ENCODE measurements around the gene RIPOR3. TPM values are rescaled to one million over a fixed set of nuclear protein-coding genes. Genes with fewer than 3 reads are reported as not detected.
A peak's percentile ranks its signal among the peaks of the same experiment; 100 is the strongest.

The RIPOR3 gene
- total RNA-seq, 1 experiment from 2014 or later = 0.12 TPM

- DNase-seq (ENCODE audit: extremely low read depth, low read depth) = no peak
Observed at GRCh38 chr20:50562262-50562701, 129.1 kb downstream of the RIPOR3 start.

- peak; percentile 62 for DNase-seq (ENCODE audit: extremely low read depth, low read depth)
Observed at GRCh38 chr20:50561379-50562078, 129.8 kb downstream of the RIPOR3 start.

- DNase-seq (ENCODE audit: extremely low read depth, low read depth) = no peak
Observed at GRCh38 chr20:50560867-50561266, 130.5 kb downstream of the RIPOR3 start.

DNA sequence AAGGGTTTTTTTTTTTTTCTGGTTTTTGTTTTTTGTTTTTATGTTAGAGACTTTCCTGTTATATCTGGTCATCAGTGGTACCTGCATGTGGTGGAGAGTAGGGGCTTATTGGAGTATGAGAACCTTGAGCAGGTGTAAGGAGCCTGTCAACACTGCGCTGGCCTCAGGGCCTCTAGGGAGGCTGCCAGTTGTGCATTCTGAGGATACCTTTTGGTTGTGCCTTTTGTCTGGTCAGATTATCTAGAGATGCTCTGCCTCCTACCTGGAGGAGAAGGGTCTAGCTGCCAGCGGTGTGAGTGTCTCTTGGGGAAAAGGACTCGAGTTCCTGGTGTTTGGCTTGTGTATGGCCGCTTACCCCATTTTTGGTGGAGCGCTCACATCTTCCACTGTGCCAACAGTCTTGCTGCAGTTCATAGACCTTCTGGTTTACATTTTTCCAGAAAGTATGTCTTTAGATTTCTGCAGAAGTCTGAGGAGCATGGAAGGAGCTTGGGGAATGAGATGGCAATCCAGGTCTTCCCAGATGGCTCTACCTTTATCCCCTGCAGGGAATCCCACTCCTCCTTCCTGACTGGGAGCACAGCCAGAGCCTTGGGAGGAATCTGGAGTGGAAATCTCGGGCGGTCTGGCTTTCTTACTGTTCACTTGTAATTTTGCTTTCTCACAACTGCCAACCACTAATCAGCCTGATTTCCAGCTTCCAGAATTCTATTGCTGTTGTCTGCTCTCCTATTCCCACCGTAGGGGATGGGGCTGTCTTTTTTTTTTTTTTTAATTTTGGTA is 131.3 kb downstream of the RIPOR3 start:
- no peak for DNase-seq (ENCODE audit: extremely low read depth, low read depth)

GRCh38 chr20:50559149-50559548 is 132.2 kb downstream of the RIPOR3 start:
- DNase-seq (ENCODE audit: extremely low read depth, low read depth) = no peak

- no peak for DNase-seq (ENCODE audit: extremely low read depth, low read depth)
Observed at GRCh38 chr20:50558483-50558925, 132.8 kb downstream of the RIPOR3 start.

- no peak for DNase-seq (ENCODE audit: extremely low read depth, low read depth)
Observed at GRCh38 chr20:50557549-50558134, 133.7 kb downstream of the RIPOR3 start.

- DNase-seq (ENCODE audit: extremely low read depth, low read depth) = no peak
Observed at GRCh38 chr20:50555662-50556061, 135.7 kb downstream of the RIPOR3 start.

GRCh38 chr20:50554694-50555579 is 136.4 kb downstream of the RIPOR3 start:
- no peak for DNase-seq (ENCODE audit: extremely low read depth, low read depth)

GRCh38 chr20:50552979-50553378 is 138.4 kb downstream of the RIPOR3 start:
- DNase-seq (ENCODE audit: extremely low read depth, low read depth) = no peak

DNA sequence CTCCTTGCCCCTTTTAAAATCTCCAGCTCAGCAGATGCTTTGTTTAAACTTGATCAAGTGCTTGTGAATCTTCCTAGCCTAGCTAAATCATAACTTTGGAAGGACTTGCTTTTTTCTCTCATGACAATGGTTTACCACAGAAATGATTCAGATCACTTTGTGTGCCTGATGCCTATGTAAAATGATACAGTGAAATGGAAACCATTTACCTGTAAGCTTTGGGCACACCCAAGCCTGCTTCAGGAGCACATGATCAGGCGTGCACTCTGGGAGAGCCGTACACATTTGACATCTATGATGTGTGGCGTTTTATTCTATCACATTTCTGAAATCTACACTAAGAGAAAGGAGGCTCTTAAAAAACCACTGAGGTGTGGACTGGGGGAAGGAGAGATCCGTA is 140.1 kb downstream of the RIPOR3 start:
- DNase-seq (ENCODE audit: extremely low read depth, low read depth) = no peak

DNA sequence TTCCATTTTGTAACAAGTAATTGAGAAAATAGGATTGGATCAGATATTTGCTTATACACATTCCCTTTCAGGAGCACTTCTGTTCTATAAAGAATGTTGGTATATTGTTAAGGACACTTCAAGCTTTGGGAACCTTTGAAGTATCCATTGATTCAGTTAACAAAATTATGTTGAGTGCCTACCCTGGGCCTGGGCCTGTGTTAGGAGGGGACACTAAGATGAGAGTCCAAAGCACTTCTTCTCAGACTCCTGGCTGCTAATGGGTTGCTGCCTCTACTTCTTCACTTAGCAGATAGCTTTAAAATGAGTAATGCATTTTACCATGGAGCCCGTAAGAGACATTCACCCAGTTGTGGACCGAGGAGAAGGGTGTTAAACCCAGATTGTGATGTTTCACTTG is 140.8 kb downstream of the RIPOR3 start:
- DNase-seq (ENCODE audit: extremely low read depth, low read depth) = no peak

DNA sequence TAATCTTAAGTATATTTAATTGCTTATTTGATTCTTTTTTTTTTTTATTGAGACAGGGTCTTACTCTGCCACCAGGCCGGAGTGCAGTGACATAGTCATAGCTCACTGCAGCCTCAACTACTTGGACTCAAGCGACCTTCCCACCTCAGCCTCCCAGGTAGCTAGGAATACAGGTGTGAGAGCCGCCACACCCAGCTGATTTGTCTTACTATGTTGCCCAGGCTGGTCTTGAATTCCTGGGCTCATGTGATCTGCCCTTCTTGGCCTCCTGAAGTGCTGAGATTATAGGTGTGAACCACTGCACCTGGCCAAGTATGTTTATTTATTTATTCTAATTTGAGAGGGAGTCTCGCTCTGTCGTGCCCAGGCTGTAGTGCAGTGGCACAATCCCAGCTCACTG is 142.9 kb downstream of the RIPOR3 start:
- no peak for DNase-seq (ENCODE audit: extremely low read depth, low read depth)

- no peak for DNase-seq (ENCODE audit: extremely low read depth, low read depth)
Observed at GRCh38 chr20:50547964-50548363, 143.4 kb downstream of the RIPOR3 start.

DNA sequence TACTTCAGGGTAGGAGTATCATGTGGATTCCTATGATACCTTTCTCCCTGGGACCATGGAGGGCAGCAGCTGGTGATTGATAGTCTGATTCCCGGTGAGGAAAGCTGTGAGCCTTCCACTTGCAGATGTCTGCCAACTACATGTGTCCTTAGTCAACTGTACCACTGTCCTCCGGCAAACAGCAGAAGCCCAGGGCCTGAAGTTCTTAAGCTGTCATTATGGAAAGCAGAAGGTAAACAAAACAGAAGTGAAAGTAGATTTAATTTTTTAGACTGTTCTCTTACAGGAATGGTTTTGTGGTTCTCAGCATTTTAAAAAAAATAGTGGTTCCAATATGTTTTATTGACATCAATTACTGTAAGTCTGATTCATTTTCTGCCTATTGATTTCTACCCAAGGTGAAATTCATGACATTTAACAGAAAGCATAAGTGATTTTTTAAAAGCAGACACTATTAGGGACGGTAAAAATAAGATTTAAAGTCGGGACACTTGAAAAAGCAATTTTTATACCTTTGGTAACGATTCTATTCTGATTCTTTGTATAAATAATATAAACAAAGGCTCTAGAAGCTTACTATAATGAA is 144.5 kb downstream of the RIPOR3 start:
- no peak for DNase-seq (ENCODE audit: extremely low read depth, low read depth)

DNA sequence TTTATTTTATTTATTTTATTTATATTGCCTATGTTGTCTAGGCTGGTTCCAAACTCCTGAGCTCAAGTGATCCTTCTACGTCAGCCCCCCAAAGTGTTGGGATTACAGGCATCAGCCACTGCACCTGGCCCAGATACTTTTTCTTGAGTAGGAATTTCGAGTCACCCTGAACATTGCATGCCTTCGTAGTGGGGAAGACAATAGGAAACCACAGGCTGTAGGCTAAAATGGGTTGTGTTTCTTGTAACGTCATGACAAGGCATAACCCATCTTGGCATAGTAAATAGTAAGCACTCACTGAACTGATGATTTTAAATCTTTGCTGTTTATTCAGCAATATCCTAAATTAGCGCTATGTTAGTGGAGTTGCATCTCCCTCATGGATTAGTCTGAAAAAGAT is 146.2 kb downstream of the RIPOR3 start:
- no peak for DNase-seq (ENCODE audit: extremely low read depth, low read depth)

GRCh38 chr20:50543326-50543725 is 148.0 kb downstream of the RIPOR3 start:
- no peak for DNase-seq (ENCODE audit: extremely low read depth, low read depth)

DNA sequence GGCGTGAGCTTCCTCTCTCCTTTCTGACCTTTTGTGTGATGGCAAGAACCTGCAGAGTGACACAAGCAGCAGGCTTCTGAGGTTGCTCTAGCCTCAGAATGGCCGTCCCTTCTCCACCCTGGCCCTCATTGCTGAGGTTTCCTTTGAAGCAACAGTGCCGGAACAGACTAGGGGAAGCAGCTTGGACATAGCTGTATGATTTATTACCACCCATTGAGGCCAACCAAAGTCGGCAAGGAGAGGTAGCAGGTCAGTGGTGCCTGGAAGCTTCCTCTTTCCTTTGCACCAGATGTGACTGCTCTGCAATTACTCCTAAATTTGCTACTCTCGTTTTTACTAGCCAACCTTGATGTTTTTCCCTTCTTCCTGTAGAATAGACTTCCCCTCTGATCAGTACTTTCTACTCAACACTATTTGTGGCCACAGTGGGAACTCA is 149.7 kb downstream of the RIPOR3 start:
- DNase-seq (ENCODE audit: extremely low read depth, low read depth) = no peak

DNA sequence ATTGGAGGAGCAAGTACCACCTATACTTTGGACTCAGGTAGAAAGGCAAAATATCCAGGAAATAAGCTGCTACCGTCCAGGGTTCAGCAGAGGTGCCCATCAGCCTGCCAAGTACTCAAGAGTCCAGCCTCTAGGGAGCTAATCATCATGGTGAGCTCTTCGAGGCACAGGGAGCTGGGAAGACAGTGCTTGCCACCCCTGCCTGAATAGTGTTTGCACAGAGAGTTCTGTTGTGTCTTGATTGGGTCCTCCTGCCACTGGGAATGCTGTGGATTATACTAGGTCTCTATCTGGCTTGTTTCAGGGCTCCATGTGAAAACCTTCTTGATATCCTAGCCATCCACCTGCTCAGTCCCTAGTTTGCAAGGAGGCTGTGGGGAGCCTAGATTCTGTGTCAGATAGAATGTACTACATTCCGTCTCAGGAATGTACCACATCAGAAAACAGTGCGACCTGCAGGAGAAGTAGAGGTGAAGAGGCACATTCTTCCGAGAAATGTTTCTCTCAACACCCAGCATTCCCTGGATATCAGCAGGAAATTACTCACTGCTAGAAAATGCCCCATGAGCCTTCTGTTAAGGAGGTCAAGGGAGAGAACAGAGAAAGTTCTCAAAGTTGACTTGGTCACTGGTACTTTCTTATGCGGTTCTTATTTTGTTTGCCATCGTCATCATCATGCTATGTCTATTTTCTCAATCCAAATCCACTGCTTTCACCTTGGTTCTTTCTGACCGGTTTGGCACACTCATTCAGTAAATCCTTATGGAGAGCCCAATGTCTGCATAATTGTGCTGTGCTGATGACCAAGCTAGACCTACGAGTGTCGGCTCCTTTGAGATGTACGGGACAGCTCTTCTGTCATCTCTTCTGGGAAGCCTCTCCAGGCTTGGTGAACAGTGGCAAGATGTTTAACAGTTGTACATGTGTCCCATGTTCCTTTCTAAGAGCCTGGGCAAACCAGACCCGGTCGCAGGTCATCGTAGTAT is 150.4 kb downstream of the RIPOR3 start:
- DNase-seq (ENCODE audit: extremely low read depth, low read depth) = peak; percentile 14

All from NCI-H460 (cell line).